H1 (cell line): ENCODE results near the gene DPYD. TPM values are rescaled to one million over a fixed set of nuclear protein-coding genes. Genes with fewer than 3 reads are reported as not detected.

Experiments
- CTCF ChIA-PET: fragments of 300-600 bp; sonication (Branson Sonifier 250); formaldehyde crosslinking; loops from one replicate; lab custom pipeline; 2021; ENCODE audit not compliant: partially characterized antibody; lab: Charles Lee
- POLR2A ChIA-PET: fragments of 300-600 bp; sonication (Branson Sonifier 250); formaldehyde crosslinking; loops from one replicate; lab custom pipeline; 2021; ENCODE audit warnings: inconsistent platforms; ENCODE audit not compliant: partially characterized antibody; lab: Charles Lee
- DNase-seq, 2 experiments: peaks; one replicate each; pipeline versions ENCODE4 v3.0.0 to v3.0.0-alpha.2; 2010 to 2022; ENCODE audit warnings: low spot score in 2 of 2, low read depth in 1 of 2, mixed read lengths in 1 of 2
- FAIRE-seq: peaks from 2 replicates; lab custom pipeline; 2011; peaks lifted over from hg19 to GRCh38; lab: Jason Lieb, UNC
- H2AFZ ChIP-seq: 2 replicates; pipeline ENCODE4 v1.8.1; 2012; ENCODE audit warnings: low read length, inconsistent platforms
- H2AK5ac ChIP-seq: 2 replicates; pipeline ENCODE4 v1.6.1; 2013; ENCODE audit warnings: low read depth, low read length
- H2BK120ac ChIP-seq: replicated peaks from 2 replicates; pipeline ENCODE3; 2013; ENCODE audit warnings: low read depth, low read length, inconsistent platforms
- H2BK12ac ChIP-seq: 2 replicates; pipeline ENCODE4 v1.6.1; 2013; ENCODE audit warnings: low read depth, low read length
- H2BK15ac ChIP-seq: 2 replicates; pipeline ENCODE4 v1.6.1; 2013; ENCODE audit warnings: low read length
- H2BK20ac ChIP-seq: 2 replicates; pipeline ENCODE4 v1.6.1; 2013; ENCODE audit warnings: low read length
- H2BK5ac ChIP-seq: 2 replicates; pipeline ENCODE4 v1.6.1; 2013; ENCODE audit warnings: low read depth, low read length
- H3K14ac ChIP-seq: 2 replicates; pipeline ENCODE4 v1.6.1; 2013; ENCODE audit warnings: inconsistent platforms; ENCODE audit not compliant: insufficient read length
- H3K18ac ChIP-seq: 2 replicates; pipeline ENCODE4 v1.6.1; 2013; ENCODE audit warnings: low read length; ENCODE audit errors: extremely low read depth
- H3K23ac ChIP-seq: 2 replicates; pipeline ENCODE4 v1.6.1; 2013; ENCODE audit warnings: inconsistent platforms; ENCODE audit not compliant: insufficient read length
- H3K23me2 ChIP-seq: 2 replicates; pipeline ENCODE4 v1.6.1; 2013; ENCODE audit warnings: low read depth, low read length
- H3K27ac ChIP-seq: 2 replicates; pipeline ENCODE4 v1.6.1; 2011; ENCODE audit warnings: low read depth, low read length, inconsistent platforms
- H3K27me3 ChIP-seq, 4 experiments: replicated peaks in 1 of 4; 1 replicate in 1 of 4; 2 replicates in 3 of 4; pipeline versions ENCODE4 v1.6.1 to v1.8.1; 2011 to 2013; ENCODE audit warnings: low read length in 3 of 4, mild to moderate bottlenecking in 3 of 4, inconsistent platforms in 2 of 4, mixed read lengths in 2 of 4, moderate library complexity in 1 of 4; ENCODE audit not compliant: control insufficient read depth in 3 of 4, insufficient read depth in 3 of 4; ENCODE audit errors: extremely low read depth in 1 of 4
- H3K36me3 ChIP-seq, 4 experiments: 2 replicates each; pipeline versions ENCODE4 v1.6.1 to v1.8.1; 2011 to 2013; ENCODE audit warnings: mild to moderate bottlenecking in 4 of 4, low read length in 3 of 4, moderate library complexity in 2 of 4, control low read depth in 1 of 4, inconsistent platforms in 1 of 4; ENCODE audit not compliant: insufficient read depth in 4 of 4, control insufficient read depth in 2 of 4
- H3K4ac ChIP-seq: replicated peaks from 2 replicates; pipeline ENCODE3; 2013; ENCODE audit warnings: low read length, low read depth, mixed read lengths, inconsistent platforms; ENCODE audit not compliant: insufficient read length
- H3K4me1 ChIP-seq, 4 experiments: replicated peaks in 1 of 4; 1 replicate in 1 of 4; 2 replicates in 3 of 4; pipeline versions ENCODE4 v1.6.1 to v1.8.1; 2011 to 2013; ENCODE audit warnings: low read length in 3 of 4, inconsistent platforms in 2 of 4, mixed read lengths in 1 of 4; ENCODE audit not compliant: insufficient read depth in 4 of 4, control insufficient read depth in 3 of 4
- H3K4me2 ChIP-seq, 2 experiments: 2 replicates each; pipeline versions ENCODE4 v1.6.1 to v1.8.1; 2011 to 2013; ENCODE audit warnings: low read depth in 2 of 2, low read length in 2 of 2, control low read depth in 1 of 2, inconsistent platforms in 1 of 2, mild to moderate bottlenecking in 1 of 2; ENCODE audit not compliant: insufficient read depth in 1 of 2
- H3K4me3 ChIP-seq, 4 experiments: fragments of 200-600, 300-600 bp in 1 of 4; sonication (generic), shearing (Covaris generic), sonication (Bioruptor Twin) in 1 of 4; 2 replicates each; pipeline versions ENCODE4 v1.5.1 to v1.8.1; 2011 to 2016; ENCODE audit warnings: low read length in 4 of 4, low read depth in 3 of 4, control low read depth in 2 of 4, inconsistent platforms in 2 of 4, mild to moderate bottlenecking in 2 of 4, mixed read lengths in 1 of 4, moderate library complexity in 1 of 4; ENCODE audit not compliant: insufficient read depth in 2 of 4; ENCODE audit errors: extremely low read depth in 1 of 4
- H3K56ac ChIP-seq: replicated peaks from 2 replicates; pipeline ENCODE3; 2013; ENCODE audit warnings: low read depth, mild to moderate bottlenecking, mixed read lengths, low read length, inconsistent platforms; ENCODE audit not compliant: insufficient read length
- H3K79me1 ChIP-seq: 2 replicates; pipeline ENCODE4 v1.6.1; 2013; ENCODE audit warnings: low read depth, low read length, control low read depth
- H3K79me2 ChIP-seq, 2 experiments: 2 replicates each; pipeline versions ENCODE4 v1.6.1 to v1.8.1; 2012 to 2013; ENCODE audit warnings: low read length in 2 of 2, mild to moderate bottlenecking in 2 of 2, inconsistent platforms in 1 of 2; ENCODE audit not compliant: insufficient read depth in 2 of 2, control insufficient read depth in 1 of 2
- H3K9ac ChIP-seq, 4 experiments: replicated peaks in 1 of 4; 1 replicate in 1 of 4; 2 replicates in 3 of 4; pipeline versions ENCODE4 v1.6.1 to v1.8.1; 2011 to 2013; ENCODE audit warnings: low read depth in 3 of 4, low read length in 3 of 4, control low read depth in 2 of 4, mild to moderate bottlenecking in 2 of 4, moderate library complexity in 2 of 4, inconsistent platforms in 1 of 4; ENCODE audit errors: extremely low read depth in 1 of 4
- H3K9me3 ChIP-seq, 2 experiments: 2 replicates each; pipeline versions ENCODE4 v1.6.1 to v1.8.1; 2012 to 2013; ENCODE audit warnings: mild to moderate bottlenecking in 2 of 2, moderate library complexity in 2 of 2, control low read depth in 1 of 2, inconsistent platforms in 1 of 2, low read depth in 1 of 2, low read length in 1 of 2, mixed read lengths in 1 of 2; ENCODE audit not compliant: insufficient read depth in 2 of 2
- H4K20me1 ChIP-seq, 2 experiments: replicated peaks in 1 of 2; 2 replicates each; pipeline versions ENCODE3 to v1.8.1; 2011 to 2013; ENCODE audit warnings: inconsistent platforms in 2 of 2, low read length in 2 of 2, mild to moderate bottlenecking in 1 of 2; ENCODE audit not compliant: insufficient read depth in 2 of 2, control insufficient read depth in 1 of 2
- H4K5ac ChIP-seq: 2 replicates; pipeline ENCODE4 v1.6.1; 2013; ENCODE audit warnings: low read length, low read depth, mixed read lengths, inconsistent platforms; ENCODE audit not compliant: insufficient read length
- H4K8ac ChIP-seq: 2 replicates; pipeline ENCODE4 v1.8.0; 2013; ENCODE audit warnings: mild to moderate bottlenecking, moderate library complexity, low read length, inconsistent platforms; ENCODE audit not compliant: insufficient read depth; ENCODE audit errors: extremely low read depth
- H4K91ac ChIP-seq: replicated peaks from 2 replicates; pipeline ENCODE3; 2013; ENCODE audit warnings: low read length, mixed read lengths, inconsistent platforms; ENCODE audit not compliant: insufficient read length
- ASH2L ChIP-seq: fragments of 200-600, 300-600 bp; sonication (generic); IDR thresholded peaks from one replicate; pipeline ENCODE4 v1.7.1; 2017; ENCODE audit warnings: low read length
- BRCA1 ChIP-seq: IDR thresholded peaks from 2 replicates; pipeline ENCODE4 v1.6.1; 2012; ENCODE audit warnings: low read depth, low read length, improper control_type of control experiment
- CBX8 ChIP-seq: fragments of 300-800, 300-1000 bp; sonication (generic); IDR thresholded peaks from 2 replicates; pipeline ENCODE4 v1.7.1; 2016; ENCODE audit warnings: low read depth, low read length, borderline replicate concordance
- FOSL1 ChIP-seq: IDR thresholded peaks from 2 replicates; pipeline ENCODE4 v1.6.1; 2011; ENCODE audit warnings: mild to moderate bottlenecking, low read depth, low read length, moderate library complexity; ENCODE audit not compliant: insufficient read depth
- GTF2F1 ChIP-seq: IDR thresholded peaks from 2 replicates; pipeline ENCODE4 v1.6.1; 2012; ENCODE audit warnings: low read depth, low read length, improper control_type of control experiment, borderline replicate concordance
- JUND ChIP-seq: IDR thresholded peaks from 2 replicates; pipeline ENCODE4 v1.6.1; 2011; ENCODE audit warnings: mild to moderate bottlenecking, improper control_type of control experiment, low read length
- NANOG ChIP-seq: IDR thresholded peaks from 2 replicates; pipeline ENCODE4 v1.6.1; 2011; ENCODE audit warnings: low read length, low read depth, mild to moderate bottlenecking, inconsistent platforms; ENCODE audit not compliant: insufficient read depth, poor library complexity, severe bottlenecking
- NRF1 ChIP-seq: IDR thresholded peaks from 2 replicates; pipeline ENCODE4 v1.6.1; 2011; ENCODE audit warnings: mild to moderate bottlenecking, low read depth, low read length, improper control_type of control experiment
- POLR2A ChIP-seq, 2 experiments: IDR thresholded peaks; 1 replicate in 1 of 2; 2 replicates in 1 of 2; pipeline ENCODE4 v1.6.1; 2011; ENCODE audit warnings: low read depth in 2 of 2, low read length in 2 of 2, mild to moderate bottlenecking in 2 of 2; ENCODE audit errors: control extremely low read depth in 1 of 2
- POU5F1 ChIP-seq: IDR thresholded peaks from 2 replicates; pipeline ENCODE4 v1.6.1; 2011; ENCODE audit warnings: low read depth, mild to moderate bottlenecking, low read length, moderate library complexity
- RXRA ChIP-seq: IDR thresholded peaks from 2 replicates; pipeline ENCODE4 v1.6.1; 2011; ENCODE audit warnings: low read depth, mild to moderate bottlenecking, low read length, moderate library complexity; ENCODE audit not compliant: insufficient read depth
- SP4 ChIP-seq: IDR thresholded peaks from 2 replicates; pipeline ENCODE4 v1.6.1; 2012; ENCODE audit warnings: low read length, inconsistent platforms
- TEAD4 ChIP-seq: IDR thresholded peaks from 2 replicates; pipeline ENCODE4 v1.6.1; 2012; ENCODE audit warnings: low read depth, low read length, inconsistent platforms, mixed read lengths
- ZNF274 ChIP-seq: IDR thresholded peaks from 2 replicates; pipeline ENCODE4 v1.7.0; 2012; ENCODE audit warnings: low read length, borderline replicate concordance; ENCODE audit errors: extremely low read depth
- WGBS, 2 experiments: shearing (Covaris generic) in 1 of 2; methylation state at CpG; one replicate each; pipeline versions ENCODE4 v1.1.6 to v1.1.7; 2013 to 2015; ENCODE audit warnings: low lambda C conversion rate in 2 of 2, mixed read lengths in 2 of 2, inconsistent platforms in 1 of 2, low coverage in 1 of 2, missing lambda C conversion rate in 1 of 2; ENCODE audit not compliant: insufficient replicate concordance in 2 of 2, insufficient coverage in 1 of 2, insufficient read length in 1 of 2; ENCODE audit errors: extremely low coverage in 1 of 2, missing lambda C conversion rate in 1 of 2; 5-methylcytosine and 5-hydroxymethylcytosine counted together
- polyA plus RNA-seq, 7 experiments: library from polyadenylated mRNA; depleted of rRNA in 3 of 7; stranded (reverse) in 5 of 7; unstranded in 2 of 7; fragments of >200 nt in 5 of 7; fragments of 200-250 nt in 2 of 7; gene quantifications; 1 replicate in 5 of 7; 2 replicates in 1 of 7; 4 replicates in 1 of 7; pipeline versions ENCODE4 v1.2.1 to v1.2.3, GENCODE V29; 2011 to 2013; ENCODE audit warnings: missing spikeins in 2 of 7, mixed read lengths in 2 of 7
- total RNA-seq: library from RNA; stranded (reverse); fragmentation: NEBNext Ultra II Directional; extraction: Animal tissue kit (Norgen Biotek cat#: 25700); gene quantifications from 2 replicates; pipeline ENCODE4 v1.2.1, GENCODE V29; 2021
- TF ChIP-seq, protein P1 (sequence below): IDR thresholded peaks from 2 replicates; pipeline ENCODE4 v1.6.1; 2012; ENCODE audit warnings: inconsistent platforms

Gene DPYD
- total and polyA plus RNA-seq, 2 of the 8 experiments (the other 6 are each of a cell fraction or from before 2014, with no cell fraction given) = 0.29 to 0.73 TPM

DNA sequence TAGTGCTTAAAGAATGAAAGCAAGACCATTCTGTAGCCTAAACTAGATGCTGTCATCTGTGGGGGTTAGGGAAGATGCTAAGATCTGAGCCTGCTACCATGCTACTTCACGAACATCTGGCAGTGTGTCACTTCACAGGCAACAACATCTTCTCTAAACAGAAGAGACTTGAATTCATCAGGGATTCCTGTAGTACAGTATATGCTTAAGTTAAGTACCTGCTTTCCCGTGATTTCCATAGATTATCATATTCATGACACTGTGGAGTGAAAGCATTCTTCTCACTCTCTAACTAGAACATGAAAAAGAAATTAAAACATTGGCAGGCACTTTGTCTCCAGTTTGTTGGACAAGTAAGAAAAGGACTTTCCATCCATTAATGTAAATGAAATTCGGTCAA is 808.4 kb downstream of the DPYD start:
- no peak overlapping the region for H3K14ac ChIP-seq
- H3K27me3 ChIP-seq = no peaks in the 10 kb centered on the region
- no peak overlapping the region for H2BK20ac ChIP-seq
- no peak overlapping the region for H3K23ac ChIP-seq
- no peak overlapping the region for H3K18ac ChIP-seq
- ChIA-PET CTCF (no interaction called here), POLR2A (no interaction called here)
- H3K79me2 ChIP-seq = no peaks in the 10 kb centered on the region
- H4K20me1 ChIP-seq = no peaks in the 10 kb centered on the region
- H3K27ac ChIP-seq = no peak overlapping the region
- no peak overlapping the region for H2BK15ac ChIP-seq
- H4K8ac ChIP-seq = no peak overlapping the region
- H2BK5ac ChIP-seq = no peak overlapping the region
- H3K79me1 ChIP-seq = no peaks in the 10 kb centered on the region
- DNase-seq = no peak
- H3K9me3 ChIP-seq = no peaks in the 10 kb centered on the region
- no peak overlapping the region for H4K5ac ChIP-seq
- H2BK120ac ChIP-seq = no peak overlapping the region
- no peak overlapping the region for H3K4me2 ChIP-seq
- WGBS, 2 experiments = 85% methylated on average over 3 of the region's 3 CpGs; no CpG with 5 or more reads in 1 of the 2 experiments
- H3K9ac ChIP-seq = no peak overlapping the region
- no peak for FAIRE-seq
- no peak overlapping the region for H2BK12ac ChIP-seq
- no peak overlapping the region for H2AK5ac ChIP-seq
- no peak overlapping the region for H3K56ac ChIP-seq
- H3K36me3 ChIP-seq = no peaks in the 10 kb centered on the region
- H3K4ac ChIP-seq = no peak overlapping the region
- peaks cover 0 to 15% (median 2%) of the 10 kb centered on the region in 4 experiments; a peak in 2 of 7 replicates for H3K4me1 ChIP-seq
- H2AFZ ChIP-seq = no peak overlapping the region
- H4K91ac ChIP-seq = no peak overlapping the region
- no peak overlapping the region for H3K4me3 ChIP-seq
- no peaks in the 10 kb centered on the region for H3K23me2 ChIP-seq
- TF ChIP-seq RXRA (no peak), FOSL1 (no peak), BRCA1 (no peak), POU5F1 (no peak), SP4 (no peak), ASH2L (no peak), CBX8 (no peak), ZNF274 (no peak), NANOG (no peak), POLR2A (IDR thresholded peaks at IDR 0.05; ENCODE audit: control extremely low read depth in 1 of 2, low read depth in 2 of 2, low read length in 2 of 2) (no peak), JUND (no peak), TEAD4 (no peak), GTF2F1 (no peak), NRF1 (no peak)
- TF ChIP-seq, protein P1, sequence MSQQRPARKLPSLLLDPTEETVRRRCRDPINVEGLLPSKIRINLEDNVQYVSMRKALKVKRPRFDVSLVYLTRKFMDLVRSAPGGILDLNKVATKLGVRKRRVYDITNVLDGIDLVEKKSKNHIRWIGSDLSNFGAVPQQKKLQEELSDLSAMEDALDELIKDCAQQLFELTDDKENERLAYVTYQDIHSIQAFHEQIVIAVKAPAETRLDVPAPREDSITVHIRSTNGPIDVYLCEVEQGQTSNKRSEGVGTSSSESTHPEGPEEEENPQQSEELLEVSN = no peak
